Measurements from ENCODE around the gene TSPAN18. TPM values are rescaled to one million over a fixed set of nuclear protein-coding genes. Genes with fewer than 3 reads are reported as not detected.

TSPAN18 gene
- total RNA-seq, 1 experiment from 2014 or later = 18.3 TPM

DNA sequence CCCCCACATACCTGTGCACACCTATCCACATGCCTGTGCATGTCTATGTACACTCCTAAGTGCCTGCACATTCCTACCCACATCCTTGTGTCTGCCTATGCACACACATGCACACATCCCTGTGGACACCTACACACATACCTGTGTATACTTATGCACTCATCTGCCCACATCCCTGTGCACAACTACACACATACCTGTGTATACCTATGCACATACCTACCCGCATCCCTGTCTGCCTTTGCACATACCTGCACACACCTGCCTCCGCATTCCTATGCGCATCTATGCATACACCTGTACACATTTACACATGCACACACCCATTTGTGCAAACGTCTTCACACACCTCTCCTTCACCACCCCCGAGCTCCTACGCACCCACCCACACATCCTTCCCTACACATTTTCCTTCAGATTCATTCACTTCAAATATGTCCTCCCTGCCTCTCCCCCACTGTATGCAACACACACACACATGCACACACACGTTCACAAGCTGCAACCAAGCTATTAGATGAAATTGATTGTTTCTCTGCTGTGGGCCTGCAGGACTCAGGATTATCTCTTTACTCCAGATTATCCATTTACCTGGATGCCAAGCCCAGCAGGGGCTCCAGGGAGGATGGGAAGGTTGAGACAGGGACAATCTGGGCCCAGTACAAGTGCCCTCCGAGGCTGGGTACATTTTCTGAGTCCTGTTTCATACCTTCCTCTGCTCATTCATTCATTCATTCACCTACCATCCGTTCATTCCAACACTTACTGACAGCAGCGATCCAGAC is 53.2 kb downstream of the TSPAN18 start:
- no peak overlapping the region for H3K4me3 ChIP-seq (replicated peaks in 1 of 2; ENCODE audit: low read depth in 1 of 2, low read length in 2 of 2)
- no peak for TF ChIP-seq POLR2A (IDR thresholded peaks at IDR 0.05; ENCODE audit: borderline replicate concordance, extremely low read depth, insufficient read depth, insufficient read length)
- no peak for TF ChIP-seq ZNF274 (IDR thresholded peaks at IDR 0.05; ENCODE audit: low read depth, low read length)
- RAD21 ChIA-PET (ENCODE audit: low non-redundant PET in 1 of 2, low total read pairs in 2 of 2, uncharacterized antibody in 2 of 2, unreplicated experiment in 2 of 2) = interaction anchor here in 1 of 2 experiments (0.7 kb wide), 1 partner anchor 53 kb away, joined by 3 read pairs; no protein-coding TSS in a partner anchor
- ATAC-seq (no peak), DNase-seq (ENCODE audit: low read depth, low spot score) (no peak)
- POLR2A ChIA-PET = no interaction called here
- no peak overlapping the region for H2AFZ ChIP-seq (ENCODE audit: low read depth, low read length, poor library complexity, severe bottlenecking)
- no peaks in the 10 kb centered on the region for H3K36me3 ChIP-seq (ENCODE audit: control insufficient read depth in 1 of 2, insufficient read depth in 2 of 2, low read length in 2 of 2)
- intact Hi-C loops (cut with micrococcal nuclease) = loop anchor here (5.0 kb wide), 3 partner anchors 112 to 158 kb away; no protein-coding TSS in a partner anchor
- H3K9me2 ChIP-seq (ENCODE audit: insufficient read depth) = no peaks in the 10 kb centered on the region
- no peaks in the 10 kb centered on the region for H3K4me1 ChIP-seq (ENCODE audit: control insufficient read depth in 1 of 2, insufficient read depth in 2 of 2, low read length in 2 of 2)
- CTCF ChIA-PET = no interaction called here
- no peaks in the 10 kb centered on the region for H3K9me3 ChIP-seq (ENCODE audit: control insufficient read depth in 1 of 2, insufficient read depth in 1 of 2, low read depth in 1 of 2, low read length in 2 of 2)
- no peaks in the 10 kb centered on the region for H3K79me2 ChIP-seq (ENCODE audit: insufficient read depth, low read length)
- no peak overlapping the region for H3K9ac ChIP-seq (ENCODE audit: low read length)
- no peak overlapping the region for H3K27ac ChIP-seq (ENCODE audit: low read depth, low read length)
- no peaks in the 10 kb centered on the region for H4K20me1 ChIP-seq (ENCODE audit: insufficient read depth)
- H3K27me3 ChIP-seq (ENCODE audit: insufficient read depth, low read length) = no peaks in the 10 kb centered on the region
- BruUV-seq (replicated peaks) = no TSS peak
- H3K4me2 ChIP-seq (ENCODE audit: low read length) = no peak overlapping the region

DNA sequence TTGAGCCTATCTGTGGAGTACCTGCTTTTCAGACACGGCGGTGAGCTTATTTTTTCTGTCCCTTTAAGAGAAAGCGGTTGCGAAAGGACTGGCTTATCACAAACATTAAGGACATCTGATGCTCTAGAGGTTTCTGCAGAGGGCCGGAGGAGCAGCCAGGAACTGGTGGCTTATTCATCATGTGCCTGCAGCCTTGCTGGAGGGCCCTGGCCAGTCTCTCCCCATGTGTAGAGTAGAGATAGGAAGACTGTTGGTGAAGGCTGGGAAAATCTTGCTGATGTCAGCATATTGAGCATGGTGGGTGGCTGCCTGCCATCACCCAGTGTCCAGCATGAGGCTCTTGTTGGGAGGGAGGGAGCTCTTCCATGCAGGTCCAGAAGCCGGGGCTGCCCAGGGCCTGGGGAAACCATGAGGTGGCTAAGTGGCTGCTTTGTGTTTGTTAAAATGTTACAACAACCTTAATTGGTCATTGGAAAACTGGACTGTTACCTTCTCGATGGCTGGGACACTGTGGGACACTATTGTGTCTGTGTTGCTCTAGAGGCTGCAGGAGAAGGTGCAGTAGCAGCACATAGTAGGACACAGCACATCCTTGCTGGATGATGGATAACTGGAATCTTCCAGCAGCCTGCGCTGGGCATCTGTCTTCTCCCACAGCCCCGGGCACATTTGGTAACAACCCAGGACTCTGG is 54.3 kb downstream of the TSPAN18 start:
- H3K9me3 ChIP-seq (ENCODE audit: control insufficient read depth in 1 of 2, insufficient read depth in 1 of 2, low read depth in 1 of 2, low read length in 2 of 2) = no peaks in the 10 kb centered on the region
- H3K36me3 ChIP-seq (ENCODE audit: control insufficient read depth in 1 of 2, insufficient read depth in 2 of 2, low read length in 2 of 2) = no peaks in the 10 kb centered on the region
- no TSS peak for BruUV-seq (replicated peaks)
- ChIA-PET POLR2A (no interaction called here), CTCF (interaction anchor here (1.7 kb wide), 1 partner anchor 20 kb away, joined by 3 read pairs; no protein-coding TSS in a partner anchor), RAD21 (ENCODE audit: low non-redundant PET in 1 of 2, low total read pairs in 2 of 2, uncharacterized antibody in 2 of 2, unreplicated experiment in 2 of 2) (no interaction called here)
- H4K20me1 ChIP-seq (ENCODE audit: insufficient read depth) = no peaks in the 10 kb centered on the region
- no peak overlapping the region for H3K9ac ChIP-seq (ENCODE audit: low read length)
- H2AFZ ChIP-seq (ENCODE audit: low read depth, low read length, poor library complexity, severe bottlenecking) = no peak overlapping the region
- no peaks in the 10 kb centered on the region for H3K79me2 ChIP-seq (ENCODE audit: insufficient read depth, low read length)
- no peak for ATAC-seq
- H3K9me2 ChIP-seq (ENCODE audit: insufficient read depth) = no peaks in the 10 kb centered on the region
- H3K4me1 ChIP-seq (ENCODE audit: control insufficient read depth in 1 of 2, insufficient read depth in 2 of 2, low read length in 2 of 2) = no peaks in the 10 kb centered on the region
- DNase-seq (ENCODE audit: low read depth, low spot score) = no peak
- no peak for TF ChIP-seq TCF7L2 (IDR thresholded peaks at IDR 0.05; ENCODE audit: borderline replicate concordance, extremely low read depth, insufficient read depth, insufficient read length)
- TF ChIP-seq POLR2AphosphoS5 (IDR thresholded peaks at IDR 0.05; ENCODE audit: low read depth, low read length) = no peak
- TF ChIP-seq SIN3A (IDR thresholded peaks at IDR 0.05; ENCODE audit: low read depth) = no peak
- no peak for TF ChIP-seq ZNF274 (IDR thresholded peaks at IDR 0.05; ENCODE audit: low read depth, low read length)
- no peak for TF ChIP-seq CBX3 (IDR thresholded peaks at IDR 0.05; ENCODE audit: low read depth)
- H3K27me3 ChIP-seq (ENCODE audit: insufficient read depth, low read length) = no peaks in the 10 kb centered on the region
- intact Hi-C loops (cut with micrococcal nuclease) = no loop called here
- H3K4me2 ChIP-seq (ENCODE audit: low read length) = no peak overlapping the region
- H3K27ac ChIP-seq (ENCODE audit: low read depth, low read length) = no peak overlapping the region
- no peak overlapping the region for H3K4me3 ChIP-seq (replicated peaks in 1 of 2; ENCODE audit: low read depth in 1 of 2, low read length in 2 of 2)

All from HCT116 (cell line).